HepG2 (cell line): ENCODE results near the gene CDNF. TPM values are rescaled to one million over a fixed set of nuclear protein-coding genes. Genes with fewer than 3 reads are reported as not detected.
A peak's percentile ranks its signal among the peaks of the same experiment; 100 is the strongest.

Experiments used
- GMEB2 ChIP-seq: IDR thresholded peaks from 2 replicates; pipeline ENCODE4 v1.6.1; 2016; ENCODE audit warnings: missing biosample characterization, missing genetic modification reagents, low read depth
- IRX3 ChIP-seq: sonication (generic); formaldehyde crosslinking; IDR thresholded peaks from 2 replicates; pipeline ENCODE4 v1.8.1; 2023; ENCODE audit warnings: mild to moderate bottlenecking, low read depth, missing genetic modification reagents, borderline replicate concordance
- NFAT5 ChIP-seq: sonication (generic); formaldehyde crosslinking; IDR thresholded peaks from 2 replicates; pipeline ENCODE4 v1.4.0; 2020; ENCODE audit warnings: missing genetic modification reagents
- SALL2 ChIP-seq: sonication (generic); formaldehyde crosslinking; IDR thresholded peaks from 2 replicates; pipeline ENCODE4 v1.8.1; 2023; ENCODE audit warnings: mild to moderate bottlenecking, missing genetic modification reagents, inconsistent platforms
- TOE1 ChIP-seq: sonication (generic); formaldehyde crosslinking; IDR thresholded peaks from 2 replicates; pipeline ENCODE4 v1.4.0; 2020; ENCODE audit warnings: mild to moderate bottlenecking, missing genetic modification reagents
- ZNF263 ChIP-seq: sonication (generic); formaldehyde crosslinking; IDR thresholded peaks from 2 replicates; pipeline ENCODE4 v1.4.0; 2020; ENCODE audit warnings: missing genetic modification reagents
- ZNF318 ChIP-seq: sonication (generic); formaldehyde crosslinking; IDR thresholded peaks from 2 replicates; pipeline ENCODE4 v1.4.0; 2020; ENCODE audit warnings: mild to moderate bottlenecking, missing genetic modification reagents
- ZNF589 ChIP-seq: sonication (generic); formaldehyde crosslinking; conservative IDR thresholded peaks from 2 replicates; pipeline ENCODE4 v1.8.0; 2022; ENCODE audit warnings: mild to moderate bottlenecking, moderate library complexity, missing genetic modification reagents
- ZXDC ChIP-seq: sonication (generic); formaldehyde crosslinking; IDR thresholded peaks from 2 replicates; pipeline ENCODE4 v1.5.0; 2020; ENCODE audit warnings: mild to moderate bottlenecking, missing genetic modification reagents
- polyA plus RNA-seq, 8 experiments: library from polyadenylated mRNA; depleted of rRNA in 3 of 8; stranded (reverse) in 7 of 8; unstranded in 1 of 8; fragments of >200 nt; fragmentation: Illumina TruSeq in 4 of 8; extraction: Trizol in 4 of 8; gene quantifications; 2 replicates each; pipeline versions ENCODE4 v1.2.1 to v1.2.3, GENCODE V29; 2011 to 2016; ENCODE audit warnings: low read depth in 4 of 8, missing spikeins in 1 of 8, mixed read lengths in 1 of 8; ENCODE audit not compliant: insufficient read depth in 1 of 8
- total RNA-seq, 5 experiments: library from RNA; depleted of rRNA; stranded (reverse); fragments of >200 nt; fragmentation: Illumina TruSeq; extraction: Trizol; gene quantifications; 2 replicates each; pipeline ENCODE4 v1.2.3, GENCODE V29; 2016; ENCODE audit warnings: low read depth in 1 of 5

Gene CDNF
- total and polyA plus RNA-seq, 2 of the 13 experiments (the other 11 are each of a cell fraction or from before 2014, with no cell fraction given), result 0.29 to 0.33 TPM

- TF ChIP-seq ZXDC (CRISPR knock-in tag) (peak; percentile 75; the same call in 1 of the 2 replicates), GMEB2 (peak; percentile 56), TOE1 (no peak; the same call in 1 of the 2 replicates), ZNF263 (CRISPR knock-in tag) (peak; percentile 56; the same call in 1 of the 2 replicates), ZNF318 (CRISPR knock-in tag) (no peak), SALL2 (CRISPR knock-in tag) (peak; percentile 89), NFAT5 (CRISPR knock-in tag) (0 out of 2 replicates have a peak, but pooled peaks have one; percentile 88), ZNF589 (CRISPR knock-in tag) (no peak), IRX3 (CRISPR knock-in tag) (peak; percentile 68; the same call in 1 of the 2 replicates)
Observed at GRCh38 chr10:14878266-14879123, 40.7 kb upstream of the CDNF start, which contains the start of gene SUV39H2 (continued).
